ENCODE data around the gene C17orf50.
A peak's percentile ranks its signal among the peaks of the same experiment; 100 is the strongest.

Gene C17orf50

DNA sequence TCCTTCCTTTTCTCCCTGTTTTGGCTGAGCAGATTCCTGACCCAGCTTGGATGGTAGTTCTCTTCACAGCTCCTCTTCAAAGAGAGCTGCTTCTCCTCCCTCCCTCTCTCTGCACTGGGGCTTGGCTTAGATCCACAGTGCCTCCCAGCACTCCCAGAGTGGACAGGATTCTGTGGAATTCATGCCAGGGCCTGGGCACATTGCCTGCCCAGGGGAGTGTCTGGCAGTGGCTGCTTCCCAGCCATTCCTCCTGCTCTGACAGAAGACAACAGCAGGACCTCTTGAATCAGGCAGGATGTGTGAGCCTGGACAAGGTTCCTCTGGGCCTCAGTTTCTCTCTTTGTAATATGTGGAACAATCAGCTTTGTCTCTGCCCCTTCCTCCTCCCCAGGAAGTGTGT is 39.3 kb downstream of the C17orf50 start:
- Mint-ChIP-seq H3K9me3 (no peaks in the 10 kb centered on the region), H3K36me3 (ENCODE audit: low read depth) (no peaks in the 10 kb centered on the region), H3K4me3 (no peak overlapping the region), H3K27ac (no peak overlapping the region), H3K27me3 (peaks cover 21% of the 10 kb centered on the region), H3K4me1 (peaks cover 38% of the 10 kb centered on the region)
- DNase-seq (no peak), ATAC-seq (no peak)

GRCh38 chr17:35801583-35802224 is 41.0 kb downstream of the C17orf50 start:
- no peaks in the 10 kb centered on the region for H3K36me3 Mint-ChIP-seq (ENCODE audit: low read depth)
- H3K27me3 Mint-ChIP-seq: peaks cover 10% of the 10 kb centered on the region
- no peak overlapping the region for H3K4me3 Mint-ChIP-seq
- H3K9me3 Mint-ChIP-seq: no peaks in the 10 kb centered on the region
- H3K4me1 Mint-ChIP-seq: peaks cover 32% of the 10 kb centered on the region
- H3K27ac Mint-ChIP-seq: peak overlapping the region; percentile 62
- ATAC-seq (no peak), DNase-seq (no peak)

DNA sequence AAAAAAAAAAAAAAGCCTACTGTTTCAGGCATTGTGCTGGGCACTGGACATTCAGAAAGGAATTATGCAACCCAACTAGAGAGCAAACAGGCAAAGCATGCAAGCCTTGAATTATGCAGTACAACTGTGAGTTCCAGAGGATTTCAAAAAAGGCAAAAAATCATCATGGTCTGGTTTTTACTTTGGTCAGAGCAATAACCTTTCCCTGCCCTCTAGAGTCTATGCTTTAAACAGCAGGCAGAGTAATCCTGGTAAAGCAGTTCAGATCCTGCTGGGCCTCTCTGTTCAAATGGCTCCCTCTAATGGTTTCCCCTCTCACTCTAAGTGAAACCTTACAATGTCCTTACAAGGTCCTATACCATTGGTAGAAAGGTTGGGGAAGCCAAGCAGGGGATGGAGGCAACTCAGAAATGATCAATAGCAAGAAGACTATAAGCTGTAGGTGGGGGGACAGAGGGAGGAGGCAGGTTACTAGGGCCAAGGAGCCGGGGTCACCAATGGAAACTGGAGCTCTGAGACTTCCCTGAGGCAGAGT is 44.0 kb downstream of the C17orf50 start:
- peaks cover under 1% of the 10 kb centered on the region for H3K36me3 Mint-ChIP-seq (ENCODE audit: low read depth)
- no peak overlapping the region for H3K4me3 Mint-ChIP-seq
- no peaks in the 10 kb centered on the region for H3K27me3 Mint-ChIP-seq
- ATAC-seq (peak; percentile 62), DNase-seq (peak; percentile 35)
- H3K27ac Mint-ChIP-seq: no peak overlapping the region
- H3K4me1 Mint-ChIP-seq: peaks cover 51% of the 10 kb centered on the region
- no peaks in the 10 kb centered on the region for H3K9me3 Mint-ChIP-seq

GRCh38 chr17:35807371-35808144 is 46.9 kb downstream of the C17orf50 start:
- peaks cover 23% of the 10 kb centered on the region for H3K36me3 Mint-ChIP-seq (ENCODE audit: low read depth)
- no peaks in the 10 kb centered on the region for H3K27me3 Mint-ChIP-seq
- peak overlapping the region; percentile 93 for H3K27ac Mint-ChIP-seq
- DNase-seq: no peak
- H3K4me1 Mint-ChIP-seq: peaks cover 52% of the 10 kb centered on the region
- no peaks in the 10 kb centered on the region for H3K9me3 Mint-ChIP-seq
- ATAC-seq: no peak
- peak overlapping the region; percentile 91 for H3K4me3 Mint-ChIP-seq

- DNase-seq (no peak), ATAC-seq (no peak)
- Mint-ChIP-seq H3K27me3 (no peaks in the 10 kb centered on the region), H3K4me1 (peaks cover 50% of the 10 kb centered on the region), H3K4me3 (peak overlapping the region; percentile 91), H3K9me3 (no peaks in the 10 kb centered on the region), H3K36me3 (ENCODE audit: low read depth) (peaks cover 27% of the 10 kb centered on the region), H3K27ac (peak overlapping the region; percentile 93)
Measured at GRCh38 chr17:35808240-35808961, 47.7 kb downstream of the C17orf50 start.

- Mint-ChIP-seq H3K4me3 (peak within 1 kb of the TSS; percentile 91), H3K27me3 (no peaks in the 10 kb centered on the region), H3K27ac (peak within 1 kb of the TSS; percentile 93), H3K4me1 (peaks cover 56% of the 10 kb centered on the region), H3K9me3 (no peaks in the 10 kb centered on the region), H3K36me3 (ENCODE audit: low read depth) (peaks cover 32% of the 10 kb centered on the region)
- peak; percentile 94 for DNase-seq
- ATAC-seq: peak; percentile 95
Measured at GRCh38 chr17:35808962-35809854, 48.5 kb downstream of the C17orf50 start, which contains the start of gene TAF15. Gene TAF15 (plus strand): TSS chr17:35809484. CDS start chr17:35809570, 86 bp downstream.

GRCh38 chr17:35809855-35810461 is 49.3 kb downstream of the C17orf50 start:
- DNase-seq: no peak
- peak overlapping the region; percentile 93 for H3K27ac Mint-ChIP-seq
- peaks cover 34% of the 10 kb centered on the region for H3K36me3 Mint-ChIP-seq (ENCODE audit: low read depth)
- H3K27me3 Mint-ChIP-seq: no peaks in the 10 kb centered on the region
- H3K4me1 Mint-ChIP-seq: peaks cover 58% of the 10 kb centered on the region
- H3K9me3 Mint-ChIP-seq: no peaks in the 10 kb centered on the region
- H3K4me3 Mint-ChIP-seq: peak overlapping the region; percentile 91
- ATAC-seq: no peak

- H3K27me3 Mint-ChIP-seq: no peaks in the 10 kb centered on the region
- peak overlapping the region; percentile 91 for H3K4me3 Mint-ChIP-seq
- H3K36me3 Mint-ChIP-seq (ENCODE audit: low read depth): peaks cover 44% of the 10 kb centered on the region
- H3K4me1 Mint-ChIP-seq: peaks cover 68% of the 10 kb centered on the region
- no peak overlapping the region for H3K27ac Mint-ChIP-seq
- DNase-seq: no peak
- no peak for ATAC-seq
- no peaks in the 10 kb centered on the region for H3K9me3 Mint-ChIP-seq
Measured at GRCh38 chr17:35811759-35812158, 51.1 kb downstream of the C17orf50 start.

GRCh38 chr17:35812456-35812855 is 51.8 kb downstream of the C17orf50 start:
- Mint-ChIP-seq H3K27me3 (no peaks in the 10 kb centered on the region), H3K36me3 (ENCODE audit: low read depth) (peaks cover 47% of the 10 kb centered on the region), H3K4me3 (no peak overlapping the region), H3K9me3 (no peaks in the 10 kb centered on the region), H3K27ac (no peak overlapping the region), H3K4me1 (peaks cover 67% of the 10 kb centered on the region)
- no peak for ATAC-seq
- DNase-seq: no peak

Data from activated naive CD8-positive, alpha-beta T cell treated with anti-CD3 and anti-CD28 coated beads, Interleukin-2, amount 50 U/mL, for 24 hours (primary cell).